Fibroblast of skin of left quadriceps (primary cell): ENCODE data around the gene GPC4.
A peak's percentile ranks its signal among the peaks of the same experiment; 100 is the strongest.
"Not testable (repeated sequence)": the region's sequence is repeated elsewhere in the genome, so short reads cannot be mapped to it uniquely, and the experiment has no call there.

Source experiments
- DNase-seq, 2 experiments: peaks; one replicate each; pipeline ENCODE4 v3.0.0-alpha.2; 2013; ENCODE audit warnings: low read depth in 2 of 2

The GPC4 gene

GRCh38 chrX:133369065-133369464, 46.2 kb downstream of the GPC4 start:
- no peak for DNase-seq

GRCh38 chrX:133366735-133367134, 48.6 kb downstream of the GPC4 start:
- DNase-seq: no peak

GRCh38 chrX:133365871-133366611, 49.2 kb downstream of the GPC4 start:
- DNase-seq: peak; percentile 59 to 69

- no peak for DNase-seq
Observed at GRCh38 chrX:133364865-133365264, 50.4 kb downstream of the GPC4 start.

- no peak for DNase-seq
Observed at GRCh38 chrX:133364196-133364595, 51.1 kb downstream of the GPC4 start.

- DNase-seq: no peak
Observed at GRCh38 chrX:133362538-133362937, 52.8 kb downstream of the GPC4 start.

- DNase-seq: no peak
Observed at GRCh38 chrX:133359466-133359865, 55.8 kb downstream of the GPC4 start.

GRCh38 chrX:133353233-133353632, 62.1 kb downstream of the GPC4 start:
- no peak for DNase-seq

GRCh38 chrX:133350751-133351150, 64.5 kb downstream of the GPC4 start:
- DNase-seq: no peak

- no peak for DNase-seq
Observed at GRCh38 chrX:133346026-133346425, 69.3 kb downstream of the GPC4 start.

GRCh38 chrX:133339566-133339965, 75.7 kb downstream of the GPC4 start:
- no peak for DNase-seq

- DNase-seq: no peak
Observed at GRCh38 chrX:133337250-133337649, 78.0 kb downstream of the GPC4 start.

- peak in 1 of 2 experiments; percentile 20 for DNase-seq
Observed at GRCh38 chrX:133335027-133335426, 80.3 kb downstream of the GPC4 start.

- no peak for DNase-seq
Observed at GRCh38 chrX:133333154-133333750, 82.0 kb downstream of the GPC4 start.

GRCh38 chrX:133332737-133333136, 82.6 kb downstream of the GPC4 start:
- no peak for DNase-seq

GRCh38 chrX:133330956-133331355, 84.3 kb downstream of the GPC4 start:
- DNase-seq: no peak

- no peak for DNase-seq
Observed at GRCh38 chrX:133325422-133325821, 89.9 kb downstream of the GPC4 start.

GRCh38 chrX:133323431-133323830, 91.9 kb downstream of the GPC4 start:
- no peak for DNase-seq

GRCh38 chrX:133322269-133322668, 93.0 kb downstream of the GPC4 start:
- not testable (repeated sequence) for DNase-seq

- no peak for DNase-seq
Observed at GRCh38 chrX:133321451-133321850, 93.8 kb downstream of the GPC4 start.

- DNase-seq: no peak
Observed at GRCh38 chrX:133314281-133314680, 101.0 kb downstream of the GPC4 start.

- DNase-seq: no peak
Observed at GRCh38 chrX:133308499-133308897, 106.8 kb downstream of the GPC4 start.

GRCh38 chrX:133307637-133308498, 107.4 kb downstream of the GPC4 start:
- DNase-seq: no peak
